Erythroblast (primary cell): ENCODE measurements around the gene PXYLP1.

Experiments used
- GATA1 ChIP-seq: IDR thresholded peaks from 2 replicates; pipeline ENCODE4 v1.6.1; 2011; ENCODE audit warnings: low read depth, mild to moderate bottlenecking, control low read depth, low read length, moderate library complexity
- POLR2A ChIP-seq: IDR thresholded peaks from 2 replicates; pipeline ENCODE4 v1.6.1; 2011; ENCODE audit warnings: mild to moderate bottlenecking, low read length

DNA sequence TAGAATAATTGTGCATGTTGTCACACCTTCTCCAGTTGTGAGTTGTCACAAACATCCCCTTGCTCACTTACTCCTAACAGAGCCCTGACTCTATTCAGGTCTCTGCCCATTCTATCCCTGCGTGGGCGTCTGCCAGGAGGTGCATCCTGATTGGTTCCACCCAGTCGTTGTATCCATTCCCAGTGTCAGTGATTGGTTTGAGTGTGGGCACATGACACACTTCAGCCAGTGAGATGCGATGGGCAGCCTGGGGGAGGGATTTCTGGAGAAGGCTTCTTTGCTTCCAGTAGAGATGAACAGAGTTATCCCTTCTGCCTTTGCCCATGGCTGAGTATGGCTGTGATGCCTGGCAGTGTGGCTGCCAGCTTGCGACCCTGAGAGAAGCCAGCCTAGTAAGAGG, 18.7 kb downstream of the PXYLP1 start:
- TF ChIP-seq POLR2A = no peak
- TF ChIP-seq GATA1 = no peak
